Measurements from ENCODE around the gene AK8.

AK8 gene, protein sequence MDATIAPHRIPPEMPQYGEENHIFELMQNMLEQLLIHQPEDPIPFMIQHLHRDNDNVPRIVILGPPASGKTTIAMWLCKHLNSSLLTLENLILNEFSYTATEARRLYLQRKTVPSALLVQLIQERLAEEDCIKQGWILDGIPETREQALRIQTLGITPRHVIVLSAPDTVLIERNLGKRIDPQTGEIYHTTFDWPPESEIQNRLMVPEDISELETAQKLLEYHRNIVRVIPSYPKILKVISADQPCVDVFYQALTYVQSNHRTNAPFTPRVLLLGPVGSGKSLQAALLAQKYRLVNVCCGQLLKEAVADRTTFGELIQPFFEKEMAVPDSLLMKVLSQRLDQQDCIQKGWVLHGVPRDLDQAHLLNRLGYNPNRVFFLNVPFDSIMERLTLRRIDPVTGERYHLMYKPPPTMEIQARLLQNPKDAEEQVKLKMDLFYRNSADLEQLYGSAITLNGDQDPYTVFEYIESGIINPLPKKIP
- 0 to 0.18 (median 0) reads per million in 4 experiments for total RNA-seq

GRCh38 chr9:132877824-132878694 is at the start of gene AK8:
Gene AK8, minus strand, starts transcription at chr9:132878284. Its CDS starts 29 bp downstream, at chr9:132878255.
- peak; percentile 64 for DNase-seq

DNA sequence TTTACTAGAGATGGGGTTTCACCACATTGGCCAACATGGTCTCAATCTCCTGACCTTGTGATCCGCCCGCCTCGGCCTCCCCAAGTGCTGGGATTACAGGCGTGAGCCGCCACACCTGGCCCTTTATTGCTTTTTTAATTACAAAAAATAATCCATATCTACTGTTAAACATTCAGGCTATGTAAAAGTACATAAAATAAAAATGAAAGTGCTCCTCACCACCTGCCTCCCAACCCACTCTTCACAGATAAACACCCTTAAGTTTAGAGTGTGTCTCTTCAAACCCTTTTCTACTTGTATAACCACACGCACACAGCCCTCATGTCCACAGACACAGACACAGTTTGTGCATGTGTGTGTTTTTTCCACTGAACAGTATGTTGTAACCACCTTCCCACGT is 49.6 kb upstream of the AK8 start:
- DNase-seq, result no peak

DNA sequence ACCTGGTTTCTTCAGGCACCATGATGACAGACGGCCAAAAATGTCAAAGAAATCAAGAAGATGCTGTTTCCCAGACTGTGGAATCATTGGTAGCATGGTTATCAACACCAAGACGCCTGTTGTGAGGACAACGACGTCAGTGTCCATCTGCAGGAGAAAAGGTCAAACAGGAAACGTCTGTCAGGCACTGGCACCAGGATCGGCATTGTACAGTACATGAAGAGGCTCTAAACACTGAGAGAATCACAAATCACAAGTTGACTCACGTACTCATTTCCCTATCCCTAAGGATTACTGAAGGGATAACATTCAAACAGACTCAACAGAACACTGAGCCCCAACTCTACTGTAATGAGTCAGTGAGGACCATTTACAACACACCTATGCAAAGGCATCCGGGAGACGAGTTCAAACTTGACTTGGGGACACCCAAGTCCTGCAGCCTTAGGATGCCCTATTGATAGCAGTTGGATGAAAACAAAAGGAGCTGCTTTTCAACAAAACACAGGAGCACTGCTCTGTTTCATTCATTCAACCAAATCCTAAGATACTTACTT is 45.3 kb upstream of the AK8 start:
- DNase-seq, result no peak

GRCh38 chr9:132919614-132920268 is 41.7 kb upstream of the AK8 start:
- no peak for DNase-seq

DNA sequence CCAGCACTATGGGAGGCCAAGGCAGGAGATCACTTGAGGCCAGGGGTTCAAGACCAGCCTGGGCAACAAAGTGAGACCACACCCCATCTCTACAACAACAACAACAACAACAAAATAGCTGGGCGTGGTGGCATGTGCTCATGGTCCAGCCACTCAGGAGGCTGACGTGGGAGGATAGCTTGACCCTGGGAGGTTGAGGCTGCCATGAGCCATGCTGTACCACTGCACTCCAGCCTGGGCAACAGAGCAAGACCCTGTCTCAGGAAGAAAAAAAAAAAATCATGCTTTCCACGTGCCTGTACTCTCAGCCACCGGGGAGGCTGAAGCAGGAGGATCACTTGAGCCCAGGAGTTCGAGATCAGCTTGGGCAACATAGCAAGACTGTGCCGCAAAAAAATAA is 36.8 kb upstream of the AK8 start:
- no peak for DNase-seq

GRCh38 chr9:132912131-132912530 is 34.0 kb upstream of the AK8 start:
- no peak for DNase-seq

- no peak for DNase-seq
These were observed 32.3 kb upstream of the AK8 start for GRCh38 chr9:132910376-132910775.

- DNase-seq, result no peak
These were observed 31.2 kb upstream of the AK8 start for GRCh38 chr9:132909311-132909710.

DNA sequence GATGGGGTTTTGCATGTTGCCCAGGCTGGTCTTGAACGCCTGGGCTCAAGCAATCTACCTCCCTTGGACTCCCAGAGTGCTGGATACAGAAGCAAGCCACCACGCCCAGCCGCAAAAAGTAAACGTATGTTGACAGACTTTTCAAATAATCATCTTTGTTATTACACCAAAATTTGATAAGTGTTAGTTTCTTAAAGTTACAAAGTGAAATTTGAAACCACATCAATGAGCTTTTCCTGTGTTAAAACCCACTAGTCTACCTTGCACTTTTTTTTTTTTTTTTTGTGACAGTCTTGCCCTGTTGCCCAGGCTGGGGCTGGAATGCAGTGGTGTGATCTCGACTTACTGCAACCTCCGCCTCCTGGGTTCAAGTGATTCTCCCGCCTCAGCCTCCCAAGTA is 30.6 kb upstream of the AK8 start:
- no peak for DNase-seq

GRCh38 chr9:132905726-132906125 is 27.6 kb upstream of the AK8 start:
- DNase-seq, result no peak

DNA sequence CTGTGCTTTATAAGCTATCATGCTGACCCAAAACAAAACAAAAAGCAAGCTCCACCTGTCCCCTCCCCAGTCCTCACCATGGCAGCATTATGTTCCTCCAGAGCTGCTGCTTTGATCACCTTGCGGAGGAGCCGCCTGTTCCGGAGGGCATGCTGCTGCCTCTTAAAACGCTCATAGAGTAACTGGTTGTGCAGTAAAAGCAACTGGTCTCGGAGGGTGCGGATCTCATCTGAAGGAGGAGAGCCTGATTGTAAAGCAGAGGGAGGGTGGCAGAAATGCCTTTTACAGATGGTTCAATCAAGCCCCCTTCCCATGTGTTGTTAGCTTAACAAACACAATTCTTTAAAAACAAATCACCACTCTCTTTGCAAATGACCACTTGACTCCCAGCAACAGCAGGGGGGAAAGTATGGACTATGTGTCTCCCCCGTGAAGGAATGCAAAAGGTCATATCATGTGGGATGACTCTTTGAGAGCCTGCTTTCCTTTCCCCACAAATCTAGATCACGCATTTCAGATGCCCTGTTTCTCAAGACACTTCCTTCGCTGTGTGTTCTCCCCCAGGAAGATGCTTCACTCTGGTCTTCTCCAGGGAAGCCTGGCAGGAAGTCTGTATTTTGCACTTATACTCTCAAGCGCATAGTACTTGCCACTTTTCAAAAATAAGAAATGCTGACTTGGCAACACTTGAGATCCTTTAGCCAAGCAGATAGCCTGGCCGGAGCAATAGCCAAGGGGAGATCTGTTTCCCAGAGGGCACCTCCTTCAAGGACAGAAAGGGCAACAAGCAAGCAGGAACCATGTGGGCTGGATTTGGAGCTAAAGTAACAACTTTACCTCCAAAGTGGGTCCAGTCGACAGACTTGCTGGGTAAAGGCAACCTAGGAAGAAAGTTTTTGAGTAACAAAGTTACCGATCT is 25.7 kb upstream of the AK8 start:
- DNase-seq, result no peak

DNA sequence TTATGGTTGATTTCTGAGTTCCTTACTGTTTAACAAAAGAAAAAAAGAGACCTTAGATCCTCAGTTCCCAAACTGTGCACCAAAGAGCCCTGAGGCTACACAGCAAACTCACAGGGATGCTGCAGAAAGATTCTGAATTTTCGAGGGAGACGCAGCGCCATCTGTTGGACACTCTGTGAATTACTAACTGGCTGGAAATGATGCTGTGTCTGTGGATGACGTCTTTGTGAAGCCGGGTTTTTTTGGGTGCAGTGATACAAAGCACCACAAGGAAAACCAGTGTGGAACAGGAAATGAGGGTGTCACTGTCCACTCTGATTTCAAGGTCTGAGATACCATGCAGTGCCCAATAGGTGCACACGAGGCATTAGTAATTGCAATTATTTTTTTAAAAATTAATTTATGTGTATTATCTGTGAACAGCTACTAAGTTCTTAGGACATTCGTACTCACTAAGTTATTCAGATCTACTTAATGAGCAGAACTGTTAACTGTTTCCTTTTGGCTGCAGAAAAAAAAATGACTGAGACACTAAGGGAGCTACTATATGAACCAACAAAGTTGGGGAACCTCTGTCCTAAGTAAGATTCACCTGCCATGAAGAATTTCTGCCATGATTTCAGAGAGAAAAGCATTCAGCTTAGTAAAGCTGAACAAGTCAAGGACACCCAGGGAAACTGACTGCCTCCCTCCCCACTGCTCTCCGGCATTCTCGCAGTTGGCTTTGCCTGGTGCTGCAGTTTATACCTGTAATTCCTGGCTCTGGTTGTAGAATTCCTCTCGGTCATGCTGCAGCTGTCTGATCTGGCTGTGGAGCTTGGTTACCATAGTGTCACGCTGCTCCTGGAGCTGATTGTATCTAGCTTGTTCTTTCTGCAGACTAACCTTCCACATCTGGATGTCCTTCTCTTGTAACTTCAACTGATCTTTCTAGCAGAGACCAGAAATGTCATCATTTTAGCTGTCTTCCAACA is 24.1 kb upstream of the AK8 start:
- DNase-seq, result peak; percentile 65

DNA sequence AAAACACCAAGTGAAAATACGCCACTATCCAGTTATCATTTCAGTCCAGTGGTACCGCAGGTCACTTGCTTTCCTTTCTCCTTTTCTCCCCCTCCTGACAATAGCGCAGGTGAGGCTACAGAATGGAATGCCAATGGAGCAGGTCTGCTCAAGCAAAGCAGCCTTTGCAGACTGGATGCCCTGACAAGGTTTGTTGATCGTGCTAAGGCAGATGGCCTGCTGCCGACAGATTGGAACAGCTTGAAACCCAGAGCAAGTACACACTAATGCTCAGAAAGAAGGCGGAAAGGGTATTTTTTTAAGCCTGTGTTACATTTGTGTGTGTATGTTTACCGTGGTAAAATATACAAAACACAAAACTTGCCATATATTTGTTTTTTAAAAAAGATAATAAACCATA is 20.0 kb upstream of the AK8 start:
- no peak for DNase-seq

DNA sequence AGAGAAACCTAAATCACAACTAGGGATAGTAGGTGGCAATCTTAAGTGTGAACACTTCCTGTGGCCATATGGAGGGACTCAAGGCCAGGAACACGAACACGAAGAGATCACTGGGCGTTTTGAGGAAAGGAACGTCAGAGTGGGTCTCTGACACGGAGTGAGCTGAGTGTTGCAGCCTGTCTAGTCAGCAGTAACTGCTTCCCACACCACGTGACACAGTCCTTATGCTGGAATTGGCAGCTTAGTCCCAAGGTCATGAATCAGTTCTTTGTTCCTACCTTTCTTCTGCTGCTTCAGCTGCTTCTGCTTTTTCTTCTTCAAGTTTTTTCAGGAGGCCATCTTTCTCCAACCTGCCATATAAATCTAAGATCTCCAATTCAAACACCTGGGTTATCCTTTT is 18.8 kb upstream of the AK8 start:
- no peak for DNase-seq

- no peak for DNase-seq
These were observed 18.2 kb upstream of the AK8 start for GRCh38 chr9:132896264-132896663.

- DNase-seq, result no peak
These were observed 17.1 kb upstream of the AK8 start for GRCh38 chr9:132894862-132895835.

DNA sequence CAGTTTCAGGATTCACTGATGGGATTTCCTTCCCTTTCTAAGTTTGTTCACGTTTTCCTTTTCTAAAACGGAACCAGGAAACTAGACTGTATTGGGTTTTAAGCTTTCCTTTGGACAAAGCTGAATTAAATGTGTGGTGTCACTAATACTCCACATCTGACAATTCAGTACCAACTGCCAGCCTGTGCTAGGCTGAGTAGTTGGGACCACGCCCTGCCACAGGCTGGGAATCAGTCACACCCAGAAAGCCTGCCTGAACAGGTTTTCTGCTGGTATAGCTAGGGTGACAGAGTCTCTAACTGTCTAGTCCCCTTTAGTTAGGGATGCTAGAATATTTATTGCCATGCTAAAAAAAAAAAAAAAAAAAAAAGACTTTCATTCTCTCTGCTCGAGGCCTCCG is 16.3 kb upstream of the AK8 start:
- DNase-seq, result no peak

DNA sequence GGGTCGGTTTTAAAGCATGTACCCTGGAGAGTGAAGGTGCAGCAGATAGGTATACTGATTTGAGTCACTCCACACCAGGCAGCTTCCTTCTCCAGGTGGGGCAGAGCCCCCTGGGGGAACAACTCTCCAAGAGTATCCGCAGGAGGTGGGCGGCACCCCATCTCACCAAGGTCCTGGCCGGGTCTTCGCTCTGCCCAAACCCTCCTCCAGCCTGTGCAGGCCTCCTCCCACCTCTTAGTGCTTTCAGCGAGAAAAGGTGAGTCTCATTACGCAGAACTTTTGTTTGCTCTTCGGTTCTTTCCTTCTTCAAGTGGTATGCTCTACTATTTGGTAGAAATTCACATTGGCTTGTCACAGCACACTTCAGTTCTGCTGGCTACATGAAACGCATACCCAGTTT is 14.3 kb upstream of the AK8 start:
- no peak for DNase-seq

DNA sequence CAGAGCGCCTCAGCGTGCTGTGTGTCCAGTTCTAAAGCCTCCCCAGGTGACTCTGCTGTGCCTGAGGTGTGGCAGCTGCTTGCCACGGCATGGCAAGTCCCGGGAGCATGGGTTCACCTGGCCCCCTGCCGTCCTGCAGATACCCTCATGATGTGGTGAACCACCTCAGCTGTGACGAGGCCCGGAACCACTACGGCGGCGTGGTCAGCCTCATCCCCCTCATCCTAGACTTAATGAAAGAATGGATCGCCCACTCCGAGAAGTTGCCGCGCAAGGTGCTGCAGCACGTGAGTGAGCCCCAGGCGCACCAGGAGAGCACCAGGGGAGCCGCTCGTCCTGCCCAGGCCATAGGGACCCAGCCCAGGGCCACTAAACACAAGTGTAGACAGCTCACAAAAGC is 10.1 kb upstream of the AK8 start:
- DNase-seq, result no peak

Data from effector CD8-positive, alpha-beta T cell (primary cell).